ENCODE results near the gene MOCS3. TPM values are rescaled to one million over a fixed set of nuclear protein-coding genes. Genes with fewer than 3 reads are reported as not detected.

Gene MOCS3
- total RNA-seq, 2 donors from 2014 or later: 6.6 to 7.9 TPM

GRCh38 chr20:50993876-50994275 is 35.3 kb downstream of the MOCS3 start:
- Histone ChIP-seq H3K4me1 (replicated peaks) (no peaks in the 10 kb centered on the region), H3K27ac (no peak overlapping the region), H3K36me3 (no peaks in the 10 kb centered on the region), H3K9me3 (no peaks in the 10 kb centered on the region), H3K27me3 (replicated peaks; ENCODE audit: insufficient read depth) (no peaks in the 10 kb centered on the region), H3K4me3 (no peak overlapping the region)
- WGBS: 79% methylated on average over 9 of the region's 9 CpGs
- no peak for TF ChIP-seq CTCF (IDR thresholded peaks at IDR 0.05)
- no peak for TF ChIP-seq POLR2AphosphoS5 (IDR thresholded peaks at IDR 0.05)
- TF ChIP-seq POLR2A (IDR thresholded peaks at IDR 0.05): no peak
- no peak for DNase-seq (ENCODE audit: low spot score)
- intact Hi-C loops (cut with DNase I): no loop called here

GRCh38 chr20:50995506-50995905 is 36.9 kb downstream of the MOCS3 start:
- no peak for TF ChIP-seq CTCF (IDR thresholded peaks at IDR 0.05)
- TF ChIP-seq POLR2AphosphoS5 (IDR thresholded peaks at IDR 0.05): no peak
- TF ChIP-seq POLR2A (IDR thresholded peaks at IDR 0.05): no peak
- Histone ChIP-seq H3K27ac (no peak overlapping the region), H3K36me3 (no peaks in the 10 kb centered on the region), H3K9me3 (no peaks in the 10 kb centered on the region), H3K27me3 (replicated peaks; ENCODE audit: insufficient read depth) (no peaks in the 10 kb centered on the region), H3K4me3 (no peak overlapping the region), H3K4me1 (replicated peaks) (no peaks in the 10 kb centered on the region)
- intact Hi-C loops (cut with DNase I): no loop called here
- 89% methylated on average over 5 of the region's 5 CpGs for WGBS
- no peak for DNase-seq (ENCODE audit: low spot score)

- WGBS: 55% methylated on average over 10 of the region's 10 CpGs
- Histone ChIP-seq H3K27me3 (replicated peaks; ENCODE audit: insufficient read depth) (no peaks in the 10 kb centered on the region), H3K9me3 (no peaks in the 10 kb centered on the region), H3K36me3 (no peaks in the 10 kb centered on the region), H3K4me3 (no peak overlapping the region), H3K27ac (no peak overlapping the region), H3K4me1 (replicated peaks) (no peaks in the 10 kb centered on the region)
- intact Hi-C loops (cut with DNase I): no loop called here
- no peak for DNase-seq (ENCODE audit: low spot score)
- TF ChIP-seq CTCF (IDR thresholded peaks at IDR 0.05) (no peak), POLR2A (IDR thresholded peaks at IDR 0.05) (no peak), POLR2AphosphoS5 (IDR thresholded peaks at IDR 0.05) (no peak)
Observed at GRCh38 chr20:50996901-50997865, 38.6 kb downstream of the MOCS3 start.

- no peaks in the 10 kb centered on the region for H3K27me3 ChIP-seq (replicated peaks; ENCODE audit: insufficient read depth)
- H3K9me3 ChIP-seq: no peaks in the 10 kb centered on the region
- H3K4me1 ChIP-seq (replicated peaks): no peaks in the 10 kb centered on the region
- WGBS: 98% methylated on average over 4 of the region's 4 CpGs
- no peak for DNase-seq (ENCODE audit: low spot score)
- no peaks in the 10 kb centered on the region for H3K36me3 ChIP-seq
- intact Hi-C loops (cut with DNase I): no loop called here
- TF ChIP-seq POLR2A (IDR thresholded peaks at IDR 0.05): no peak
- no peak for TF ChIP-seq POLR2AphosphoS5 (IDR thresholded peaks at IDR 0.05)
- no peak for TF ChIP-seq CTCF (IDR thresholded peaks at IDR 0.05)
- H3K27ac ChIP-seq: no peak overlapping the region
- H3K4me3 ChIP-seq: no peak overlapping the region
Observed at GRCh38 chr20:50999355-50999754, 40.7 kb downstream of the MOCS3 start.
